ENCODE measurements around the gene DPP6. TPM values are rescaled to one million over a fixed set of nuclear protein-coding genes. Genes with fewer than 3 reads are reported as not detected.

The DPP6 gene
- total and polyA plus RNA-seq, 11 donors = 0.05 to 2.9 (median 0.11) TPM; not detected in 3

DNA sequence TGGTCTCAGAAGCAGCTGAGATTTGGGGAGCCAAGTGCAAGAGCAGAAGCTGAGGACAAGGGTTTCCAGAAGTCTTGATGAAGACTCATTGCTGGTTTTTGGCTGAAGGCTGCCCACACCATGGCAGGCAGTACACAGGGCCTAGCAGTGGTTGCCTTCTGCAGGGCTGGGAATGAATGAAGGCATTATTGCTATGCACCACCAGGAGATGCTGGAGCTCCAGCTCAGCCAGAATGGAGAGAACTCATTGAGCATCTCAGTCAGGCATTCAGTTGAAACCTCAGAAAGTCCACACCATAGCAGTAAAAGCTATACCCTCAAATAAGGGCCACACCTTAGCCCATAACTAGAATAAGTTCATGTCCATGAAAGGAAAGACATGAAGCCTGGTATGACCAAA lies 190.5 kb downstream of the DPP6 start:
- H3K4me3 ChIP-seq = no peak overlapping the region
- no peak for ATAC-seq

DNA sequence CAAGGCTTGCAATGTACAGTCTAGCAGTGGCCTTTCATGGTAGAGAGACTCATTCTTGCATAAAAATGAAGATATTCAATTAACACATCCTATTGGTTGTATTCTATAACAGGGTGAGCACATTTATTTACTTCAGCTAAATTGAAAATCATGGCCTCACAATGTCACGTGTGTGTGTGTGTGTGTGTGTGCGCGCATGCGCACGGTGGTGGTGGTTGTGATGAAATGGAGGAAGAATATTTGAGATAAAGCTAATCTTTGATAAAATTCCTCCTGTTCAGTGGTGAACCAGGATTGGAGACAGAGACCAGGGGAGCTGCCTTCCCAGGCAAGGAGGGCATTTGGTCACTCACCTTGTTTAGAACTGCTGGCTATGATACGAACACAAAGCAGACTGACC lies 199.8 kb downstream of the DPP6 start:
- no peak for TF ChIP-seq POLR2A (IDR thresholded peaks at IDR 0.05)
- TF ChIP-seq, protein P1, sequence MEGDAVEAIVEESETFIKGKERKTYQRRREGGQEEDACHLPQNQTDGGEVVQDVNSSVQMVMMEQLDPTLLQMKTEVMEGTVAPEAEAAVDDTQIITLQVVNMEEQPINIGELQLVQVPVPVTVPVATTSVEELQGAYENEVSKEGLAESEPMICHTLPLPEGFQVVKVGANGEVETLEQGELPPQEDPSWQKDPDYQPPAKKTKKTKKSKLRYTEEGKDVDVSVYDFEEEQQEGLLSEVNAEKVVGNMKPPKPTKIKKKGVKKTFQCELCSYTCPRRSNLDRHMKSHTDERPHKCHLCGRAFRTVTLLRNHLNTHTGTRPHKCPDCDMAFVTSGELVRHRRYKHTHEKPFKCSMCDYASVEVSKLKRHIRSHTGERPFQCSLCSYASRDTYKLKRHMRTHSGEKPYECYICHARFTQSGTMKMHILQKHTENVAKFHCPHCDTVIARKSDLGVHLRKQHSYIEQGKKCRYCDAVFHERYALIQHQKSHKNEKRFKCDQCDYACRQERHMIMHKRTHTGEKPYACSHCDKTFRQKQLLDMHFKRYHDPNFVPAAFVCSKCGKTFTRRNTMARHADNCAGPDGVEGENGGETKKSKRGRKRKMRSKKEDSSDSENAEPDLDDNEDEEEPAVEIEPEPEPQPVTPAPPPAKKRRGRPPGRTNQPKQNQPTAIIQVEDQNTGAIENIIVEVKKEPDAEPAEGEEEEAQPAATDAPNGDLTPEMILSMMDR (IDR thresholded peaks at IDR 0.05) = no peak
- no peak overlapping the region for H3K27ac ChIP-seq
- H3K9me3 ChIP-seq = no peaks in the 10 kb centered on the region
- no peaks in the 10 kb centered on the region for H3K36me3 ChIP-seq
- H3K4me1 ChIP-seq = no peaks in the 10 kb centered on the region
- WGBS, 4 donors = 63 to 82% (median 70%) methylated on average over 6 of the region's 6 CpGs
- ATAC-seq (no peak), DNase-seq (no peak)
- peaks cover 0 to under 1% (median 0%) of the 10 kb centered on the region in 9 donors for H3K27me3 ChIP-seq
- intact Hi-C loops (cut with DNase I) = no loop called here
- H3K4me3 ChIP-seq = no peak overlapping the region

More for the DNA sequence above, 190.5 kb downstream of the DPP6 start:
- Histone ChIP-seq H3K4me1 (no peaks in the 10 kb centered on the region), H3K27ac (no peak overlapping the region), H3K27me3 (no peaks in the 10 kb centered on the region), H3K36me3 (no peaks in the 10 kb centered on the region), H3K9me3 (peaks cover 0 to 35% (median 16%) of the 10 kb centered on the region in 12 donors)
- intact Hi-C loops (cut with DNase I) = no loop called here
- no peak for TF ChIP-seq POLR2A (IDR thresholded peaks at IDR 0.05)
- TF ChIP-seq, protein P1 (IDR thresholded peaks at IDR 0.05) = no peak
- DNase-seq = no peak

DNA sequence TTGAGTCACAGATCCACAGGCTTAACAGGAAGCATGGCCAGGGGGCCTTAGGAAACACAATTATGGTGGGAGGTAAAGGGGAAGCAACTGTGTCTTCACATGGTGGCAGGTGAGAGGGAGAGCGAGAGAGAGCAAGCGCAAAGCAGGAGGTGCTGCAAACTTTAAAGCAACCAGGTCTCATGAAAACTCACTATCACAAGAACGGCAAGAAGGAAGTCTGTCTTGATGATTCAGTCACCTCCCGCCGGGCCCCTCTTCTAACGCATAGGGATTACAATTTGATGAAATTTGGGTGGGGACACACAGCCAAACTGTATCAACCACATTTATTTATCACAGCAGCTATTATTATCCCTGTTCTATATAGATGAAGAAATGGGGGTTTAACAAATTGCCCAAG lies 201.6 kb downstream of the DPP6 start:
- intact Hi-C loops (cut with DNase I) = no loop called here
- ATAC-seq = no peak
- no peak for TF ChIP-seq POLR2A (IDR thresholded peaks at IDR 0.05)
- TF ChIP-seq, protein P1 (IDR thresholded peaks at IDR 0.05) = no peak
- H3K27ac ChIP-seq = no peak overlapping the region
- H3K4me1 ChIP-seq = no peaks in the 10 kb centered on the region
- no peaks in the 10 kb centered on the region for H3K36me3 ChIP-seq
- DNase-seq = no peak
- peaks cover 0 to 5% (median 0%) of the 10 kb centered on the region in 9 donors for H3K27me3 ChIP-seq
- H3K4me3 ChIP-seq = no peak overlapping the region
- H3K9me3 ChIP-seq = no peaks in the 10 kb centered on the region
- WGBS, 4 donors = 45 to 53% (median 48%) methylated on average over 6 of the region's 6 CpGs

DNA sequence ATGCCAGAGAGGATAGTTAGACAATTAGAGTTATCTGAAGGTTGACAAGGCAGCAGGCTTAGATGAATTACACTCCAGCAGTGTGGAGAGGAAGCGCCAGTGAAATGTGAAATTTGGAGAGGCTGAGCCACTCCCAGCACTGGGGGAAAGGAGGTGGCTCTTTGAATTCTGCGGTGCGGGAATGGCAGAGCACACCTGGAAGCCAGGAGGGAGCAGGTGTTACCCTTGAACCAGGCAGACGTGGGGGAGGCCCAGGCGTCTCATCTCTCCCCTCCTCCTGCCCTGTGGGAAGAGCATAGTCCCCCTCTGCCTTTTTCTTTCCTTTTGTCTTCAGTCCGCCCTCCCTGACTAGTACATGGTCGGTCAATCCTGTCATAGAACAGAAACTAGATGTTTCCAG lies 203.1 kb downstream of the DPP6 start:
- DNase-seq (no peak), ATAC-seq (no peak)
- Histone ChIP-seq H3K27me3 (peaks cover 0 to 5% (median 0%) of the 10 kb centered on the region in 9 donors), H3K27ac (no peak overlapping the region), H3K4me1 (no peaks in the 10 kb centered on the region), H3K9me3 (peaks cover 0 to 4% (median 0%) of the 10 kb centered on the region in 12 donors), H3K36me3 (no peaks in the 10 kb centered on the region), H3K4me3 (no peak overlapping the region)
- intact Hi-C loops (cut with DNase I) = no loop called here
- TF ChIP-seq POLR2A (IDR thresholded peaks at IDR 0.05) = no peak
- TF ChIP-seq, protein P1 (IDR thresholded peaks at IDR 0.05) = no peak
- WGBS, 4 donors = 17 to 24% (median 21%) methylated on average over 7 of the region's 7 CpGs

Data from heart left ventricle (tissue), 16 donors.